ENCODE results near the gene USP47. TPM values are rescaled to one million over a fixed set of nuclear protein-coding genes. Genes with fewer than 3 reads are reported as not detected.

Gene USP47
- total RNA-seq, 1 donor: 72.7 TPM

GRCh38 chr11:11880179-11880578 is 38.4 kb downstream of the USP47 start:
- H4K20me1 ChIP-seq (ENCODE audit: insufficient read depth, low read length): peaks cover 26% of the 10 kb centered on the region
- TF ChIP-seq CTCF (IDR thresholded peaks at IDR 0.05; ENCODE audit: extremely low read depth, low read depth, low read length): no peak
- peaks cover 5% of the 10 kb centered on the region for H3K4me1 ChIP-seq (ENCODE audit: insufficient read depth, low read length)
- peaks cover 10% of the 10 kb centered on the region for H3K36me3 ChIP-seq (ENCODE audit: insufficient read depth, low read length)
- H3K9me3 ChIP-seq (ENCODE audit: low read depth, low read length): no peaks in the 10 kb centered on the region
- H2AFZ ChIP-seq (ENCODE audit: low read length): no peak overlapping the region
- H3K4me2 ChIP-seq (ENCODE audit: insufficient read depth, low read length): no peak overlapping the region
- H3K79me2 ChIP-seq (ENCODE audit: insufficient read depth, low read length): peaks cover 75% of the 10 kb centered on the region
- H3K27me3 ChIP-seq (ENCODE audit: insufficient read depth, low read length): no peaks in the 10 kb centered on the region
- no peak overlapping the region for H3K4me3 ChIP-seq (ENCODE audit: insufficient read depth, low read length)
- DNase-seq (ENCODE audit: insufficient read length, low spot score, missing footprints): no peak
- H3K27ac ChIP-seq (ENCODE audit: low read depth, low read length): no peak overlapping the region

GRCh38 chr11:11882539-11882938 is 40.8 kb downstream of the USP47 start:
- no peak for DNase-seq (ENCODE audit: insufficient read length, low spot score, missing footprints)
- Histone ChIP-seq H3K79me2 (ENCODE audit: insufficient read depth, low read length) (peaks cover 53% of the 10 kb centered on the region), H3K4me2 (ENCODE audit: insufficient read depth, low read length) (no peak overlapping the region), H4K20me1 (ENCODE audit: insufficient read depth, low read length) (peaks cover 17% of the 10 kb centered on the region), H3K9me3 (ENCODE audit: low read depth, low read length) (no peaks in the 10 kb centered on the region), H3K27ac (ENCODE audit: low read depth, low read length) (no peak overlapping the region), H3K27me3 (ENCODE audit: insufficient read depth, low read length) (no peaks in the 10 kb centered on the region), H2AFZ (ENCODE audit: low read length) (no peak overlapping the region), H3K4me3 (ENCODE audit: insufficient read depth, low read length) (no peak overlapping the region), H3K36me3 (ENCODE audit: insufficient read depth, low read length) (peaks cover 29% of the 10 kb centered on the region), H3K4me1 (ENCODE audit: insufficient read depth, low read length) (peaks cover 5% of the 10 kb centered on the region)
- no peak for TF ChIP-seq CTCF (IDR thresholded peaks at IDR 0.05; ENCODE audit: extremely low read depth, low read depth, low read length)

- Histone ChIP-seq H2AFZ (ENCODE audit: low read length) (no peak overlapping the region), H3K27ac (ENCODE audit: low read depth, low read length) (no peak overlapping the region), H3K27me3 (ENCODE audit: insufficient read depth, low read length) (no peaks in the 10 kb centered on the region), H4K20me1 (ENCODE audit: insufficient read depth, low read length) (peaks cover 11% of the 10 kb centered on the region), H3K4me1 (ENCODE audit: insufficient read depth, low read length) (peaks cover 5% of the 10 kb centered on the region), H3K4me3 (ENCODE audit: insufficient read depth, low read length) (no peak overlapping the region), H3K36me3 (ENCODE audit: insufficient read depth, low read length) (peaks cover 29% of the 10 kb centered on the region), H3K79me2 (ENCODE audit: insufficient read depth, low read length) (peaks cover 39% of the 10 kb centered on the region), H3K4me2 (ENCODE audit: insufficient read depth, low read length) (no peak overlapping the region), H3K9me3 (ENCODE audit: low read depth, low read length) (no peaks in the 10 kb centered on the region)
- TF ChIP-seq CTCF (IDR thresholded peaks at IDR 0.05; ENCODE audit: extremely low read depth, low read depth, low read length): no peak
- DNase-seq (ENCODE audit: insufficient read length, low spot score, missing footprints): no peak
Measured at GRCh38 chr11:11884351-11884750, 42.6 kb downstream of the USP47 start.

- peaks cover 5% of the 10 kb centered on the region for H3K4me1 ChIP-seq (ENCODE audit: insufficient read depth, low read length)
- H3K79me2 ChIP-seq (ENCODE audit: insufficient read depth, low read length): peaks cover 34% of the 10 kb centered on the region
- H3K27ac ChIP-seq (ENCODE audit: low read depth, low read length): no peak overlapping the region
- no peak overlapping the region for H3K4me3 ChIP-seq (ENCODE audit: insufficient read depth, low read length)
- peaks cover 10% of the 10 kb centered on the region for H4K20me1 ChIP-seq (ENCODE audit: insufficient read depth, low read length)
- H3K4me2 ChIP-seq (ENCODE audit: insufficient read depth, low read length): no peak overlapping the region
- H3K27me3 ChIP-seq (ENCODE audit: insufficient read depth, low read length): no peaks in the 10 kb centered on the region
- no peak for TF ChIP-seq CTCF (IDR thresholded peaks at IDR 0.05; ENCODE audit: extremely low read depth, low read depth, low read length)
- no peaks in the 10 kb centered on the region for H3K9me3 ChIP-seq (ENCODE audit: low read depth, low read length)
- peaks cover 29% of the 10 kb centered on the region for H3K36me3 ChIP-seq (ENCODE audit: insufficient read depth, low read length)
- no peak overlapping the region for H2AFZ ChIP-seq (ENCODE audit: low read length)
- DNase-seq (ENCODE audit: insufficient read length, low spot score, missing footprints): no peak
Measured at GRCh38 chr11:11884774-11885481, 43.2 kb downstream of the USP47 start.
